Mesenchymal stem cell (in vitro differentiated cells and primary cell): Measurements from ENCODE around the gene TBCK.
"Not testable (repeated sequence)": the region's sequence is repeated elsewhere in the genome, so short reads cannot be mapped to it uniquely, and the experiment has no call there.

ENCODE experiments used
- DNase-seq: peaks from one replicate; pipeline ENCODE4 v3.0.0-alpha.2; 2013
- H2AFZ ChIP-seq: one replicate; pipeline ENCODE4 v1.6.1; 2013; ENCODE audit warnings: low read depth, mild to moderate bottlenecking, control low read depth, inconsistent platforms, low read length, moderate library complexity
- H2AK5ac ChIP-seq: 2 replicates; pipeline ENCODE4 v1.6.1; 2013; ENCODE audit warnings: low read length, moderate library complexity, mild to moderate bottlenecking, inconsistent platforms; ENCODE audit not compliant: severe bottlenecking
- H2BK120ac ChIP-seq: one replicate; pipeline ENCODE4 v1.6.1; 2013; ENCODE audit warnings: low read depth, mild to moderate bottlenecking, inconsistent platforms, low read length, moderate library complexity
- H2BK12ac ChIP-seq, 2 experiments: one replicate each; pipeline ENCODE4 v1.6.1; 2013; ENCODE audit warnings: inconsistent platforms in 2 of 2, low read length in 2 of 2, mild to moderate bottlenecking in 2 of 2, moderate library complexity in 2 of 2, control low read depth in 1 of 2
- H2BK15ac ChIP-seq: one replicate; pipeline ENCODE4 v1.6.1; 2013; ENCODE audit warnings: mild to moderate bottlenecking, low read depth, inconsistent platforms; ENCODE audit not compliant: poor library complexity, severe bottlenecking
- H2BK5ac ChIP-seq: 2 replicates; pipeline ENCODE4 v1.6.1; 2013; ENCODE audit warnings: low read depth, mild to moderate bottlenecking, low read length, control low read depth, inconsistent platforms; ENCODE audit not compliant: poor library complexity, severe bottlenecking
- H3K14ac ChIP-seq, 2 experiments: one replicate each; pipeline ENCODE4 v1.6.1; 2013; ENCODE audit warnings: inconsistent platforms in 2 of 2, low read length in 2 of 2, control low read depth in 1 of 2, mild to moderate bottlenecking in 1 of 2, moderate library complexity in 1 of 2
- H3K18ac ChIP-seq, 2 experiments: one replicate each; pipeline ENCODE4 v1.6.1; 2013; ENCODE audit warnings: inconsistent platforms in 2 of 2, low read length in 2 of 2, control low read depth in 1 of 2, low read depth in 1 of 2, mild to moderate bottlenecking in 1 of 2
- H3K23ac ChIP-seq, 2 experiments: one replicate each; pipeline ENCODE4 v1.6.1; 2013; ENCODE audit warnings: inconsistent platforms in 2 of 2, low read length in 2 of 2, mild to moderate bottlenecking in 2 of 2, moderate library complexity in 2 of 2, control low read depth in 1 of 2
- H3K27ac ChIP-seq: 2 replicates; pipeline ENCODE4 v1.5.1; 2013; ENCODE audit warnings: mild to moderate bottlenecking, moderate library complexity, low read length, control low read depth, inconsistent platforms; ENCODE audit not compliant: poor library complexity, severe bottlenecking
- H3K27me3 ChIP-seq, 2 experiments: 2 replicates each; pipeline versions ENCODE4 v1.6.1 to v1.7.0; 2013; ENCODE audit warnings: low read length in 2 of 2, mild to moderate bottlenecking in 2 of 2, moderate library complexity in 2 of 2, control low read depth in 1 of 2, inconsistent platforms in 1 of 2; ENCODE audit not compliant: control insufficient read depth in 1 of 2, insufficient read depth in 1 of 2
- H3K36me3 ChIP-seq, 2 experiments: 2 replicates each; pipeline versions ENCODE4 v1.6.1 to v1.7.0; 2013; ENCODE audit warnings: low read length in 2 of 2, control low read depth in 1 of 2, inconsistent platforms in 1 of 2, low read depth in 1 of 2, mild to moderate bottlenecking in 1 of 2; ENCODE audit not compliant: insufficient read depth in 2 of 2, control insufficient read depth in 1 of 2
- H3K4ac ChIP-seq, 2 experiments: one replicate each; pipeline ENCODE4 v1.6.1; 2013; ENCODE audit warnings: inconsistent platforms in 2 of 2, low read length in 2 of 2, mild to moderate bottlenecking in 2 of 2, moderate library complexity in 2 of 2, control low read depth in 1 of 2, low read depth in 1 of 2
- H3K4me1 ChIP-seq: 2 replicates; pipeline ENCODE4 v1.6.1; 2013; ENCODE audit warnings: low read depth, low read length, control low read depth; ENCODE audit not compliant: control insufficient read depth, insufficient read depth
- H3K4me2 ChIP-seq: 2 replicates; pipeline ENCODE4 v1.6.1; 2013; ENCODE audit warnings: low read length, mild to moderate bottlenecking, inconsistent platforms; ENCODE audit not compliant: poor library complexity, severe bottlenecking
- H3K4me3 ChIP-seq, 2 experiments: 2 replicates each; pipeline versions ENCODE4 v1.5.1 to v1.7.0; 2013; ENCODE audit warnings: low read length in 2 of 2, mild to moderate bottlenecking in 2 of 2, control low read depth in 1 of 2, low read depth in 1 of 2; ENCODE audit not compliant: insufficient read depth in 1 of 2
- H3K79me1 ChIP-seq: replicated peaks from 2 replicates; pipeline ENCODE4 v1.6.1; 2013; ENCODE audit warnings: mild to moderate bottlenecking, control low read depth, low read length, inconsistent platforms; ENCODE audit not compliant: poor library complexity, severe bottlenecking
- H3K9ac ChIP-seq: 2 replicates; pipeline ENCODE4 v1.7.0; 2013; ENCODE audit warnings: mild to moderate bottlenecking, low read length, moderate library complexity
- H3K9me3 ChIP-seq: 2 replicates; pipeline ENCODE4 v1.7.0; 2013; ENCODE audit warnings: mild to moderate bottlenecking, low read length; ENCODE audit not compliant: control insufficient read depth
- H4K8ac ChIP-seq: one replicate; pipeline ENCODE4 v1.6.1; 2013; ENCODE audit warnings: inconsistent platforms, mild to moderate bottlenecking, low read length, moderate library complexity
- H4K91ac ChIP-seq: one replicate; pipeline ENCODE4 v1.6.1; 2013; ENCODE audit warnings: mild to moderate bottlenecking, low read length, inconsistent platforms
- WGBS: methylation state at CpG from one replicate; pipeline ENCODE4 v1.1.7; 2013; ENCODE audit warnings: mixed read lengths; 5-methylcytosine and 5-hydroxymethylcytosine counted together

The TBCK gene

GRCh38 chr4:106126062-106126461 is 189.9 kb downstream of the TBCK start:
- Histone ChIP-seq H3K9ac (no peak overlapping the region), H4K91ac (no peak overlapping the region), H3K23ac (no peak overlapping the region), H3K27ac (no peak overlapping the region), H2BK15ac (no peak overlapping the region), H2AK5ac (no peak overlapping the region), H3K14ac (no peak overlapping the region), H2AFZ (no peak overlapping the region), H4K8ac (no peak overlapping the region), H3K9me3 (peaks cover 3% of the 10 kb centered on the region), H2BK12ac (no peak overlapping the region), H3K36me3 (no peaks in the 10 kb centered on the region), H3K18ac (no peak overlapping the region), H3K4me2 (no peak overlapping the region), H2BK5ac (no peak overlapping the region), H3K4me3 (no peak overlapping the region), H3K4me1 (no peaks in the 10 kb centered on the region), H3K79me1 (no peaks in the 10 kb centered on the region), H3K27me3 (no peaks in the 10 kb centered on the region), H3K4ac (no peak overlapping the region), H2BK120ac (no peak overlapping the region)
- WGBS: 97% methylated on average over 2 of the region's 2 CpGs
- DNase-seq: no peak

GRCh38 chr4:106119949-106120555 is 196.0 kb downstream of the TBCK start:
- DNase-seq: not testable (repeated sequence)

GRCh38 chr4:106116025-106116424 is 200.0 kb downstream of the TBCK start:
- peaks cover 25% of the 10 kb centered on the region for H3K9me3 ChIP-seq
- H3K4ac ChIP-seq: no peak overlapping the region
- H3K4me3 ChIP-seq: no peak overlapping the region
- WGBS: 100% methylated on average over 1 of the region's 2 CpGs
- H3K27ac ChIP-seq: no peak overlapping the region
- peaks cover 6 to 51% of the 10 kb centered on the region in 2 experiments for H3K36me3 ChIP-seq
- no peak overlapping the region for H2BK15ac ChIP-seq
- no peak overlapping the region for H3K4me2 ChIP-seq
- H2BK5ac ChIP-seq: no peak overlapping the region
- H2BK12ac ChIP-seq: no peak overlapping the region
- DNase-seq: no peak
- no peak overlapping the region for H2AK5ac ChIP-seq
- no peak overlapping the region for H2AFZ ChIP-seq
- no peak overlapping the region for H3K23ac ChIP-seq
- H3K4me1 ChIP-seq: peaks cover 3% of the 10 kb centered on the region
- no peaks in the 10 kb centered on the region for H3K27me3 ChIP-seq
- no peak overlapping the region for H2BK120ac ChIP-seq
- H3K79me1 ChIP-seq: peaks cover 3% of the 10 kb centered on the region
- no peak overlapping the region for H4K8ac ChIP-seq
- H3K14ac ChIP-seq: no peak overlapping the region
- H3K18ac ChIP-seq: no peak overlapping the region
- no peak overlapping the region for H4K91ac ChIP-seq
- H3K9ac ChIP-seq: no peak overlapping the region

More at GRCh38 chr4:106119949-106120555, 196.0 kb downstream of the TBCK start:
- H2BK12ac ChIP-seq, H2BK15ac ChIP-seq, H3K18ac ChIP-seq, H3K4me1 ChIP-seq, H4K8ac ChIP-seq, H2BK120ac ChIP-seq, H3K27me3 ChIP-seq, H3K9ac ChIP-seq, H3K9me3 ChIP-seq, H3K23ac ChIP-seq, H3K79me1 ChIP-seq, H3K4me2 ChIP-seq, H2AFZ ChIP-seq, H3K4ac ChIP-seq, H3K27ac ChIP-seq, H2BK5ac ChIP-seq, H4K91ac ChIP-seq, H2AK5ac ChIP-seq, H3K4me3 ChIP-seq, H3K14ac ChIP-seq: not testable (repeated sequence)
- WGBS: 94% methylated on average over 25 of the region's 28 CpGs
- H3K36me3 ChIP-seq: peaks cover 0 to 15% of the 10 kb centered on the region in 2 experiments

- peaks cover 40% of the 10 kb centered on the region for H3K9me3 ChIP-seq
- whole genome bisulfite sequencing: 97% methylated on average over 8 of the region's 8 CpGs
- H2AK5ac ChIP-seq: no peak overlapping the region
- no peak overlapping the region for H3K27ac ChIP-seq
- DNase-seq: no peak
- no peak overlapping the region for H2BK5ac ChIP-seq
- H3K9ac ChIP-seq: no peak overlapping the region
- no peak overlapping the region for H3K4ac ChIP-seq
- H3K18ac ChIP-seq: no peak overlapping the region
- no peak overlapping the region for H2BK12ac ChIP-seq
- no peak overlapping the region for H4K8ac ChIP-seq
- H3K14ac ChIP-seq: no peak overlapping the region
- no peak overlapping the region for H2AFZ ChIP-seq
- no peak overlapping the region for H2BK120ac ChIP-seq
- H3K4me2 ChIP-seq: no peak overlapping the region
- no peak overlapping the region for H4K91ac ChIP-seq
- no peaks in the 10 kb centered on the region for H3K4me1 ChIP-seq
- no peak overlapping the region for H2BK15ac ChIP-seq
- peaks cover 11 to 68% of the 10 kb centered on the region in 2 experiments for H3K36me3 ChIP-seq
- no peaks in the 10 kb centered on the region for H3K27me3 ChIP-seq
- no peak overlapping the region for H3K4me3 ChIP-seq
- peaks cover 3% of the 10 kb centered on the region for H3K79me1 ChIP-seq
- H3K23ac ChIP-seq: no peak overlapping the region
Observed at GRCh38 chr4:106114270-106114669, 201.7 kb downstream of the TBCK start.
